ENCODE data around the gene DUS1L.
"Not testable (repeated sequence)": the region's sequence is repeated elsewhere in the genome, so short reads cannot be mapped to it uniquely, and the experiment has no call there.

The DUS1L gene

DNA sequence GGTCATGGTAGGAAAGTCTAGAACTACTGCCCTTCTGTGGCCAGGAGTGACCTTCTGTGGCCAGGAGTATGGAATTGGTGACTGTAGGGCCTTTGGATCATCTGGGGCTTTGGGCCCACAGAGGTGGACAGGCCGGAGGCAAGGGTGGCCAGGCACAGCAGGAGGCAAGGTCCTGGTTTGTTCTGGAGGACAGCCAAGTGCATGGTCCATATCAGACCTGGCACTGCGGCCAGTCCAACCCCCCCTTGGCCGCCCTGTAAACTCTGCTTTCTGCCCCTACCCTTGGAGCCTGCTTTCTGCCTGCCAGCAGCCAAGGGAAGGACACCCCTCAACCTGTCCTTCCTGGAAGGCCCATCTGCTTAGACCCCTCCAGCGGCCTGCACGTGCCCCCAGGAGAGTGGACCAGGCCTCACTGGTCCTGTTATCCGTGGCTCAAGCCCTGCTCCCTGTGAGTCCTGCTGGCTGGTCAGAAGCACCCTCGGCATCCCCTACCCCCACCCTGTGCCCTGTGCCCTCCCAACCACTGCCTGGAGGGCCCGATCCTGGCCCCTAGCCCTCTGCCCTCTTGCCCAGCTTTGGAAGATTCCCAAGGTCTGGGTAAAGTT is 25.8 kb downstream of the DUS1L start:
- DNase-seq (ENCODE audit: low read depth) = no peak

GRCh38 chr17:82038796-82039409 is 26.7 kb downstream of the DUS1L start:
- not testable (repeated sequence) for DNase-seq (ENCODE audit: low read depth)

DNA sequence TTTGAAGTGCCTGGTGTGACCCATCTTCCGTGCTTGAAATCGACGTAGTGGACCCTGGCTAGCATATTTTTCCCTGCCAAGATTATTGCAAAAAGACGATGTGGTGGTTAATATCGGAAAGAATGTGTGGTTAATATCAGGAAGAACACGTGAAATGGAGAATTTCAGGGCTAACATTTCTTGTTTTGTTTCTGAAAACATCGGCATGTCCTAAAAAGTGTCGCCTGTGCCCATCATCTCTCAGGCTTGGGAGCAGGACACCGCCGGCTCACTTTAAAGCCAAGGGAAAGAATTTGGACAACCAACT is 27.8 kb downstream of the DUS1L start:
- no peak for DNase-seq (ENCODE audit: low read depth)

DNA sequence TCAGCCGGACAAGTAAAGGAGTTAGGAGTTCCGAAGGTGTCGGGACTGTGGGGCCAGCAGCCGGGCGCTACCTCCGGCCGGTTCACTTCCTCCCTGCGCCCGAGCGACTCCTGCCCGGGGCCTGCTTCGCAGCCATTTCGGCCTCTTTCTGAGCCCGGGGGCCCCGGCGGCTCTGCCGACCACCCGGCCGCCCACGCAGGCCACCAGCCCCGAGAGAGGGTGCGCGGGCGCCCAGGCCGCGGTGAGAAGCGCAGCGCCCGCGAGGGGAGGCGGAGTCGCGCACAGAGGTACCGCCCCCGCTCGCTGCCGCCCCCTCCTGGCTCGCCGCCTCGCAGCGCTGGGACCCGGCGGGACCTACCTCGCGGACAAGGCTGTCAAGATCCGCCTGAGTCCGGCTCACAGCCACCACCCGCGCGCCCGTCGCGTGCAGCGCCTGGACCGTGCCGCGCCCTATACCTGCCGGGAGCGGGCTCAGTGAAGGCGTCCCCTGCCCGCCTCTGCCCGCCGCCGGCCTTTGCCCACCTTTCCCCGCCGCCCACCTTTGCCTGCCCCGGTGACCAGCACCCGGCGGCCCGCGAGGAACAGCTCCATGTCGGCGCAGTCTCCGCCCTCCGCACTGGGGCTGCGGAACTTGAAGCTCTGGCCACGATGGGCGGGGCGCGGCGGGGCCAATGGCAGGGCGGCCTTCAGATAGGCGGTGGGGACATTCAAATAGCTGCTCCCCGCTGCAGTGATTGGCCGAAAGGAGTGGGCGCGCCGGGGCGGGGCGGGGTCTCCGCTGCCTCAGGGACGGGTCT is 28.3 kb downstream of the DUS1L start, which contains the start of gene DCXR:
TSS of gene DCXR (minus strand) at position 606 of the 797 bp plus-strand sequence. CDS start at position 591, 15 bp downstream.
- peak; percentile 74 for DNase-seq (ENCODE audit: low read depth)

DNA sequence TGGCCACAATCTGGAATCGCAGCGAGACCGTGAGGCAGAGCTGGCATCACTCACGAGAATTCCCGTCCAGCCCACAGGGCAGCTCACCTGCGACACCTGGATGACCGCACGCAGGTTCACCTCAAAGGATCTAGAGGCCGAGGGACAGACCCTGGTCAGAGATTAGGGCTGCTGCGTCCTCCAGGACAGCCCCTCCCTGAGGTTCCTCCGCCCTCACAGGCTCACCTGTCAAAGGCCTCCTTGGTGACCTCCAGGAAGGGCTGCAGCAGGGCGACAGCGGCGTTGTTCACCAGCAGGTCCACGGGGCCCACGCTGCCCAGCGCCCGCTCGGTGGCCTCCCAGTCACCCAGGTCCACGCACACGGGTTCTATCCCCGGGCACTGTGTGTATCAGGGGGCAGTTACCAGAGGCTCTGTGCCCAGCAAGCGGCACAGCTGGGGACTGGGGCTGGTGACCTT is 28.9 kb downstream of the DUS1L start:
- DNase-seq (ENCODE audit: low read depth) = no peak

- DNase-seq (ENCODE audit: low read depth) = no peak
These were observed 29.5 kb downstream of the DUS1L start for GRCh38 chr17:82035956-82036633.

DNA sequence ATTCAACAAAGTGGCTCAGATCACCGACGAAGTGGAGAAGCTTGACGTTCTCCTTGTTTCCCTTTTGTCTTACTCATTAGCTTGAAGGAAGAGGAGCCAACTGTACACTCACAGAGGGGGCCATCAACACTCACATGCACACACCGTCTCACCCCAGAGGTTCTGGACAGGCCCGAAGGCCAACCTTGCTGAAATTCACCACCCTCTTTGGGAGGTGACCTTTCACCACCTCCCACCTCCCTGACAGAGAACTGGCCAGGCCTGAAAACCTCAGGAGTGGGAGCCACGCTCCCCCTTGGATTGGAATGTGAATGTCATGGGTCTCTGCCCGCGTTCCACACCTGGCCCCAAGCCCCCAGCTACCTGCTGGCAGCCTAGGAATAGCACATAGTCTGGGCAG is 30.1 kb downstream of the DUS1L start:
- DNase-seq (ENCODE audit: low read depth) = no peak

DNA sequence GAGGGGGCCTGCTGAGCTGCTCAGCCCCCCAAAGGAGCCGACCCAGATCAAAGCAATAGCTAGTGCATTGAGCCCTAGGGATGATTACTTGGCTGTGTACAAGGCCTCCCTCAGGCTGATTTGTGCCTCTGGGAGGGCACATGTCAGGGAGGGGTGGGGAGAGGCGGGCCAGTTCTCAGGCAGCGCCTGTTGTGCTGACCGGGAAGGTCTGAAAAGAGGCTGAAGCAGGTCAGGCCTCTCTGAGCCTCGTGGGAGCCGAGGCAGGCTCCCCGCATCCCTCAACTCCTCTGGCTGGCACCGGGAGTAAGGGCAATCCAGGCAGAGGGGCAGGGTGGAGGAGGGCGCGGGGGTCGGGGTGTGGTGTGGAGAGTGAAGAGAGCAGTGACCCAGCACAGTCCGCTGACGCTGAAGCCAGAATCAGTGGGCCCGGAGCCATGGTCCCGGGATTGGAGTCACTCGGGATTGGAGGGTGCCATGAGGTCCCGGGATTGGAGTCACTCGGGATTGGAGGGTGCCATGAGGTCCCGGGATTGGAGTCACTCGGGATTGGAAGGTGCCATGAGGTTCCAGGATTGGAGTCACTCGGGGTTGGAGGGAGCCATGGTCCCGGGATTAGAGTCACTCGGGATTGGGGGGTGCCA is 31.1 kb downstream of the DUS1L start:
- DNase-seq (ENCODE audit: low read depth) = no peak

- DNase-seq (ENCODE audit: low read depth) = no peak
These were observed 32.1 kb downstream of the DUS1L start for GRCh38 chr17:82033359-82034085.

DNA sequence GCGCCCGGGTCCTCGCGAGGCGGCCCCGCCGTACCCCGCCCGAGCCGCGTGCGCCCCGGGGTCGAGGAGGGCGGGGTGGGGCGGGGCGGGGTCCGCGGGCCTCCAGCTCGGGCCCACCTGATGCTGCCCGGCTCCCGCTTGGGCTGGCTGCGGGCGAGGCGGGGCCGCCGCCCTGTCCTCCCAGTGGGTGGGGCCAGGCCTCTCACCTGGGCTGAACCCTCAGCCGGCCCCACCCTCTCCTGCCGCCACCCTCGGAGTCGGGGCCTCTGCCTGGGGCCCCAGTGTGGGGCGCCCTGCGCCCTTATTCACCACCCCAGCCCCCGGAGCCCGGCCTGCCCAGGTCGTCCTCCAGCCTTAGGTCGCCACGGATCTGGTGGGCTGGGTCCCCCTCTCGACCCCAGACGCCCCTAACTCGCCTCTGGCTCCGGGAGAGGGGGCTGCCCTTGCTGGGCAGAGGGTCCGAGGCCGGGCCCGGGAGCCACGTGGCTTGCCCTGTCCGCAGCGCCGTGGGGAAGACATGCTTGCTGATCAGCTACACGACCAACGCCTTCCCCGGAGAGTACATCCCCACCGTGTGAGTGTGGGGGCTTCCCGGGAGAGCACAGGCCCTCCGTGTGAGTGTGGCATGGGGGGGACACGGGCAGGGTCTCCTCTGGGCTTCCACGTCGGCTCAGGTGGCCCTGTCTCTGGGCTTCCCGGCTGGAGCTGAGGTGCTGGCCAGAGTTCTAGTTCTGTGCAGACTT is 33.5 kb downstream of the DUS1L start:
- DNase-seq (ENCODE audit: low read depth) = no peak

GRCh38 chr17:82031303-82031884 is 34.2 kb downstream of the DUS1L start, which contains the start of gene RAC3:
TSS of gene RAC3 (plus strand) at chr17:82031678. CDS start at chr17:82031762, 84 bp downstream.
- DNase-seq (ENCODE audit: low read depth) = no peak

- no peak for DNase-seq (ENCODE audit: low read depth)
These were observed 34.9 kb downstream of the DUS1L start for GRCh38 chr17:82030470-82031302.

GRCh38 chr17:82029990-82030469 is 35.6 kb downstream of the DUS1L start:
- DNase-seq (ENCODE audit: low read depth) = no peak

- no peak for DNase-seq (ENCODE audit: low read depth)
These were observed 36.2 kb downstream of the DUS1L start for GRCh38 chr17:82029391-82029790.

DNA sequence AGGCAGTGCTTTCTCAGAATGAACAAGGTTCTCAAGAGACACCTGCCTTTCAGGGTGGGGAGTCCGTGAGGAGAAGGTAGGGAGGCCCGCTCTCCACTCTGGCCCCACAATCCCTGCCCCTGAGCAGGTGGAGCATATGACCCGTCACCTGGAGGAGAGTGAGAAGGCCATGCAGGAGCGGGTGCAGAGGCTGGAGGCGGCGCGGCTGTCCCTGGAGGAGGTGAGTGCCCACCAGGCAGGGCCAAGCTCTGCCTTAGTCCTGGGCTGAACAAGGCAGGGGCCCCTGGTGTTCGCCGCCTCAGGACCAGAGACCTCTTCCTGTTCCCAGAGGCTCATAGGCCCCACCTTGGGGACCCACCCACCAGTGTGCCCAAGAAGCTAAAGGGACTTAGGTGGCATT is 36.6 kb downstream of the DUS1L start:
- DNase-seq (ENCODE audit: low read depth) = no peak

DNA sequence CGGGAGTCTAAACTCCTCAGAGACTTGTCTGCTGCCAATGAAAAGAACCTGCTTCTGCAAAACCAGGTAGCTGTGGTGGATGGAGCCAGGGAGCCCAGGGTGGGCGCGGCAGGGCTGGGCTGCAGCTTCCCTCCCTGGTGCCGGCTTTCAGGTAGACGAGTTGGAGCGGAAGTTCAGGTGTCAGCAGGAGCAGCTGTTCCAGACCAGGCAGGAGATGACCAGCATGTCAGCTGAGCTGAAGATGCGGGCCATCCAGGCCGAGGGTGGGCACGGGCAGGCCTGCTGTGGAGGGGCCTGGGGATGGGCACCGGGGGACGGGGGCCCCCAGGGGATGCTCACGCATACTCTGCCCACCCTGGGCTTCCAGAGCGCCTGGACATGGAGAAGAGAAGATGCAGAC is 37.4 kb downstream of the DUS1L start:
- no peak for DNase-seq (ENCODE audit: low read depth)

GRCh38 chr17:82025401-82026107 is 40.0 kb downstream of the DUS1L start:
- DNase-seq (ENCODE audit: low read depth) = no peak

GRCh38 chr17:82024859-82025258 is 40.7 kb downstream of the DUS1L start:
- no peak for DNase-seq (ENCODE audit: low read depth)

Measured in HS-5 (cell line).